HG03139 (cell line): ENCODE results near the gene ADPRHL1.

Experiments used
- ATAC-seq: cut with Tn5 transposase; IDR thresholded peaks from one replicate; pipeline ENCODE4 v1.9.1; 2021; ENCODE audit not compliant: unreplicated experiment

ADPRHL1 gene

DNA sequence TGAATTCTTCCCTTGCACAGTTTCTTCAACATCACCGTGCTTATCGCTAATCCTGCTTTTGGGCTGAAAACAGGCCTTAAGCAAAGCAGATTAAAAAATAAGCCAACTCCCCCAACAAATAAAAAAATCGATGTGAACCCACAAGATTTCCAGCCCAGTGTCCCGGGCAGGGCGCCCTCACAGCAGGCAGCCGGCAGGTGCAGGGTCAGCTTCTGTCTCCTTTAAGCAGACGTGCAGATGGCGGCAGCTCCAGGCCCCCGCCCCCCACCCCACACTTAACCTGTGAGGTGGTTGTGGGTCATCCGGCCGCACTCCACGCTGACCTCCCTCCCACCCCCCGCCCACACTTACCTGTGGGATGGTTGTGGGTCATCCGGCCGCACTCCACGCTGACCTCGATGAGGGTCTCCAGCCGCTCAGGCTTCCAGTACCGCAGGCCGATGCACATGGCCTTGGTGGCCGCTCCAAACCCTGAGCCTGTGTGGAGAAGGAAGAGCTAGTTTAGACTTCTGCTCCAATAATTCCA lies 19.8 kb downstream of the ADPRHL1 start:
- ATAC-seq: no peak

DNA sequence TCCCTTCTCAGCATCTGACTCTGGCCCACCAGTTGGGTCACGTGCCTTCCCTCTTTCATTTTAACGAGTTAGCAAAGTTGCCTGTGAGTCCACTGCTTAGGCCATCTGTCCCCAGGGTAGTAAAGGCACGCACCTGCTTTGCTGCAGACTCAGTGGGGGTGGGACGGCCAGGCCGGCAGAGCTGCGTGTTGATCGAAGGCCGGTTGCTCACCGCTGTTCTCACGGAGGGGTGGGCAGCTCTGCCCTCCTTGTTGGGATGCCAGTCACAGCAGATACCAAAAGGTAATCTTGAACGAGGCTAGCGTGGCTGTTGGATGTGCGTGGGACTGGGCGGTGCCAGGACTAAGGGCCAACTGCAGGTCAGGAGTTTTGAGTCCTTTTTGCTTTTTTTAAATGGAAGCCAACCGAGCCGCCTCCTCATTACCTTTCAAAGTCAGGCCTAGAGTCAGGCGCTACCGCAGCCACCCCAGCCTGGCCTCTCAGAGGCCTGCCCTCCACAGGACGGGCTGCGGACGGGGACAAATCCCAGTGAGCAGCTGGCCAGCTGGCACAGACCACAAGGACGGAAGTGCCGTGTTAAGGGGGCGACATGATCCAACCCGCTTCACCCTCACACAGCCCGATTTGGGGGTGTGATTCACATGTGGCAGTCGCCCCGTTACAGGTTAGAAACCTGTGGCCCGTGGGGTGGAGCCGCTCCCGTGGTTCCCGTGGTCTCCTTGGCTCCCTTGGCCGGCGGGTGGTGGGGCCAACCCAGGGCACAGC lies 20.6 kb downstream of the ADPRHL1 start:
- ATAC-seq: no peak

DNA sequence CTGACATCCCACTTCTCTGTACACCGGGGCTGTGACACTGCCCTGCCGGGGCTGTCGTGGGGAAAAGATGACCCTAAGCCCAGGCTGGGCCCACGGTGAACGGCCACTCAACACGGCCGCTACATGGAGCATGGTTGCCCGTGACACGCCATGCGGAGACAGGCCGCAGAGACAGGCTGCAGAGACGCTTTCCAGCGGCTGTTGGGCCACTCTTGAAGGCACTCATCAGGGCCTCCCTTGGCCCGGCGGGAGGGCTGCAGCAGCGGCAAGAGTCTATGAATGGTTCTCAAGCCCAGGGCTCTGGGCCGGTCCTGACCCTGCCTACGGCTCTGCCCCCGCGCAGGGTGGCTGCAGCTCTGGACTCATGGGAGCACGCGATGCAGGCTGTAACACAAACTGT lies 22.1 kb downstream of the ADPRHL1 start:
- ATAC-seq: no peak

DNA sequence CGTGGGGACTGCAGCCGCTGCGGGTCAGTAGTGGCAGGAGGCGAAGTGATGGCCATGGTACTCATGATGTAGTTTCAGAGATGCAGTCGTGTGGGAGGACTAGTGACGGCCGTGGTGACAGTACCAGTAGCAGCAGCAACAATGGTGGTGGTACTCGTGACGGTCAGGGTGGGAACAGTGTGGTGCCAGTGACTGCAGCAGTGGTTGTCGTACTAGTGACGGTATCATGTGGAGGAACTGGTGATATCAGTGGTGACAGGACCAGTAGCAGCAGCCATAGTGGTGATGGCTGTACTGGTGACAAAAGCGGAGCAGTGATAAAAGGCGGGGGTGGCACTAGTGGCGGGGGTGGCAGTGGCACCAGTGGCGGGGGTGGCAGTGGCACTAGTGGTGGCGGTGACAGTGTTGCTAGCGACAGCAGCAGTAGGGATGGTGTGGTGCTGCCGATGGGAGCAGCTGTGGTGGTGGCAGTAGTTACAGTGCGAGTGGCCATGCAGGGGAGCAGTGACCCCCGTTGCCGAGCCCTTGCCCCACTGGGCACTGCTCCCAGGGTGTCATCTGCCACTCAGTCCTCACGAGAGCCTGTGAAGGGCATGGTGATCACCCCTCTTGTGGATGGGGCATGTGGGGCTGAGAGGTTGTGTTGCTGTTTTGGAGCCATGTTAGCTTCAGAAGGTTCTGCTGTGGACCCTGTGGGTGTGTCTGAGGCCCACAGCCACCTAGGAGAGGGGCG lies 22.7 kb downstream of the ADPRHL1 start:
- no peak for ATAC-seq

- no peak for ATAC-seq
These were observed 23.7 kb downstream of the ADPRHL1 start for GRCh38 chr13:113429608-113429985.

DNA sequence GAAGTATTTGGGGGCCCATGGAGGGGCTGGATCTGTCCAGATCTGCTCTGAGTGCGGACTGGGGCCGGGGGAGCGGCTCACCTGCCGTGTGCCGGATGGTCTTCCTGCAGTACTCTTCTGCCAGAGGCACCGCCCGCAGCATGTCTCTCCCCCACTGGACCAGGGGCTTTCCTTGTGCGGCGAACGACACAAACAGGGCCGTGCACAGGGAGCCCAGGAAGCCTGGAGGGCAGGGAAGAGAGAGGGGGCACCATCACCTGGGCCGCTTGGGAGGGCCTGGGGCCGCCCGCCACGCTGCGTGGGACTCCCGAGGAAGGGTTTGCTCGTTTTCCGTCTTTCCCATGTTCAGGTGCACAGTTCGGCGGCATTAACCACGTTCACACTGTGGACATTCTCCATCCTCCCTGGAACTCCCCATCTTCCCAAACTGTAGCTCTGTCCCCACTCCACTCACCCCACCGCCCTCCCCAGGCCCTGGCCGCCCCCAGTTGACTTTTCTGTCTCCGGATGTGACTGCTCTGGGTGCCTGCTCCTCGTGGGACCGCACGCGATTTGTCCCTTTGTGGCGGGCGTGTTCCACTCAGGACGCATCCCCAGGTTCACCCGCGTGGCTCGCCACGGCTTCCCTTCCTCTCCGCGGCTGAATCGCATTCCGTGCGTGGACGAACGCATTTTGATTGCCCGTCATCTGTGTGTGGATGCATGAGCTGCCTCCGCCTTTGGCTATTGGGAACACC lies 24.2 kb downstream of the ADPRHL1 start:
- ATAC-seq: no peak

DNA sequence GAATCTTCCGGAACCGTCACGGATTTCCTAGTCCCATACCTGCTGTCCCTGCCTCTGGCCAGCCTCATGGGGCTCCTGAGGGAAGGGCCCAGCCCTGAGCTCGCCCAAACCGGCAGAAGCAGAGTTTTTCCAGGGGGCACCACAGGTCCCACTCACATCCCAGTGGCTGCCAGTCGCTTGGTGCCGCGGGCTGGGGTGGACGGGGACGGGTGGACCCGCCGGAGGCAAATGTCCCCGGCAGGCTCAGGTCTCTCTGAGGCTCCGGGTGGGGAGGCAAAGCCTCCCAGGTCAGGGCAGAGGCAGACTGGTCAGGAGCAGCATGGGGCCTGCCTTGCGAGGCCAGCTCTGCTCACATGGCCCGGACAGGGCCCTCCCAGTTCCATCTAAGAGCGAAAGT lies 24.8 kb downstream of the ADPRHL1 start:
- ATAC-seq: no peak

DNA sequence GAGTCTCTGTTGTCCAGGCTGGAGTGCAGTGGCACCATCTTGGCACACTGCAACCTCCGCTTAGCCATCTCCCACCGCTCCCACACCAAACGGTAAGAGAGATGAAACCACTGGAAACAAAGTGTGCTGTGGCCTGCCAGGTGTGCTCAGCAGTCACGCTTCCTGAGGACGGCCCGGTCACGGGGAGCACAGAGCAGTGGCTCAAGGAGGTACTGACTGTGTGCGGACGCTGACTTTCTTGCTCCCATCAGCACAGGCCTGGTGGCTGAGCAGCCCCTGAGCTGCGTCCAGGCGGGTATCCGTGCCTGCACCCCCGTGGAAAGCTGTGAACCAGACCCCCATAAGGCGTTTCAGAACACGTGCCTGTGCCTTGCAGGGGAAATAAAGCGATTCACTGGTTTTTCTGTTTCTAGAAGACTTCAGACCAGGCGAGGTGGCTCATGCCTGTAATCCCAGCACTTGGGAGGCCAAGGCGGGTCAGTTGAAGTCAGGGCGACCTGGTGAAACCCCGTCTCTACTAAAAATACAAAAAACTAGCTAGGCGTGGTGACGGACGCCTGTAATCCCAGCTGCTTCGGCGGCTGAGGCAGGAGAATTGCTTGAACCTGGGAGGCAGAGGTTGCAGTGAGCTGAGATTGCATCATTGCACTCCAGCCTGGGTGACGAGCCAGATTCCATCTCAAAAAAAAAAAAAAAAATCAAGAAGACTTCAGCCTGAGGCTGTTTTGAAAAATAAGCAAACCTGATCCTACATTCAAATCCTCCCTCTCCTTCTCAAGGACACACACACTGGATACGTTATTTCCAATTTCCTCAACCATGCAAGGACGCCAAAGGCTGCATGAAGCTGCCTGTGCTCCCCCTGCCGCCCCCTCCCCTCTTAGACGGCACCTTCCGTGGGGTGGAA lies 25.5 kb downstream of the ADPRHL1 start:
- no peak for ATAC-seq

DNA sequence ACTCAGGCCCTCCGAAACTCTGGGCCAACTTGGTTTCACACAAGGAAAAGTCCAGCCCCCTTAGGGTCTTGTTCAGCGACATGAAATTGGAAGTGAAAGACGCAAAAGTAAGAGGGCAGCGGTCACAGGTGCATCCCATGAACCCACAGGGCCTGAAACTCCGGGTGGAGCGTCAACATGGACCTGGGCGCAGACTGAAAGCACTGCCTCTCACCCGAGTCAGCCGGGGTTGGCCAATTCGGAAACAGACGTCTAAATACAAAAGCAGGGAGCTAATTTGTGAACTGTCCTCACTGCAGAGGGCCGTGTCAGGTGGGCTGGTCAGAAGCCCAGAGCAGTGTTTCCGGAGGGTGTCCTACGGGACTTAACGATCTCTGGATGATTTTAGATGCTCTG lies 26.7 kb downstream of the ADPRHL1 start:
- ATAC-seq: no peak

DNA sequence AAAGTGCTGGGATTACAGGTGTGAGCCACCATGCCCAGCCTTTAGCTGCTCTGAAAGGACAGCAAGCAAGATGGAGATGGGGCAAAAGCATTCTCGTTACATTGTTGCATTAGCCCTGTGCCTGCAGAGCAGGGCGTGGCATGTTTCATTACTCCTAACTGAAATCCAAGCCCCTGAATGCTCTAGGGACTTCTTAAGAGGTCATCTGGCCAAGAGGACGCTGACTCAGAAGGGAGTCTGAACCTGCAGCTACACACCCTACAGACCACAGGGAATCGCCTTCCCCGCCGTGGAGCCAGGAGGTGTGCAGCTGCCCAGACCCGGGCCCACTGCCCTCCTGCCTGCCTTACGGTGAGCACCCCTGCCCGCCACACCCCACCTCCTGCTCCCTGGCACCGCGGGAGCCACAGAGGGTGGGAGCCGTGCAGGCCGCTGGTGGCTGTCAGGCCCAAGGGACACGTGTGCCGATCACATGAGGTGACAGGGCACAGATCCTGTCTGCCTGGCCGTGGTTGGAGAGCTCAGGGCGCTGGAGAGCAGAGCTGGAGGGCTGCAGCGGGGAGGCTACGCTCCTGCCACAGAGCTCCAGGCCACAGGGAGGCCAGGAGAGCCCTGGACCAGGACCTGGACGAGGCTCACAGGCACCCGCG lies 27.2 kb downstream of the ADPRHL1 start:
- ATAC-seq: no peak

DNA sequence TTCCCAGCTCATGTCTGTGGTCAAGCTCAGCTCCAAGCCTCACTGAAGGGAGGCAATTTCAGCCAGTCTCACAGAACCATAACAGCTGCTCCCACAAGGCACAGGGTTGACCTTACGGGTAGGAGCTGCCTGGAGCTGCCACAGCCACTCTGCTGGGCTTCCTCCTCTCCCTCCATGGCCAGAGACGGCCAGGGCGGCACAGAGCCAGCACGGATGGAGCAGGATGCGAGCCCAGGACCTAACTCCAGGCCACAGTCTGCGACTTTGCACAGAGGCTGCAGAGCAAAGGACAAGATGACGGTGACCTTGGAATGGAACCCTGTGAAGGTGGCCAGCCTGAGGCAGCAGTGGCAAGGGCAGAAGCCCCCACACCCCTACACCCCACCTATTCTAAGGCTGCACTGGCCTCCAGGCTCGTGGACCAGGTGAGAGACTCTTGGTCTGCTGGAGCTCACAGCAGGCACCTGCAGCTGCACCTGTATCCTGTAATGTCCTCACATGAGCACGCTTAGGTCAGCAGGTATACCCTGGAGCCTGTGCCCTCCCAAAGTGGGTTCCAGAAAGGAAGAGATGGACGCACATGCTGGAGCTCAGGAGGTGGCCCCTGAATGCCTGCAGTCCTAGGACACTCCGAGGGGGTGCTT lies 29.6 kb downstream of the ADPRHL1 start:
- ATAC-seq: no peak

DNA sequence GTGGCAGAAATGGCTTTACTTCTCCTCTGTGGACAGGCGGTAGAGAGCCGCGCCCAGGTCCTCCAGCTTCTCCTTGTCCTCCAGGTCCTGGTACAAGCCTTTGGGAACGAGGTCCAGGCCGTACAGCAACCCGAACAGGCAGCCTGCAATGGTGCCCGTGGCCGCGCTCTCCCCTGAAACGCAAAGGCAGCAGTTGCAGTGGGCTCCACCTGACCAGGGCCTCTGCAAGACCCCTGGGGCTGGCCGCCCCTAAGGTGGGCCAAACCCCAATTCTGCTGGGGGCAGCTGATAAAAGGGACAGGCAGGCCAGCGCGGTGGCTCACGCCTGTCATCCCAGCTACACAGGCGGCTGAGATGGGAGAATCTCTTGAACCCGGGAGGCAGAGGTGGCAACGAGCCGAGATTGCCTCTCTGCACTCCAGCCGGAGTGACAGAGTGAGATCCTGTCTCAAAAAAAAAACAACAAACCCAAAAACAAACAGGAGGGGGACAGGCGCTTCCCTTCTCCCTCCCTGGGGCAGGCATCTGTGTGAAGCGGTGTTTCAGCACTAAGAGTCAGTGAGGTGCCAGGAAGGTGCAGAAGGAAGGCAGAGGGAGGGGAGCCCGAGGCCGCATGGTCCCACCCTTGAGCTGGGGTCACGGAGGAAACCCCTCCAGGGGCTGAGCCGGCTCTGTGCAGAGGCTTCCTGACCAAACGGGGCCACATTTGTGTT lies 30.3 kb downstream of the ADPRHL1 start:
- no peak for ATAC-seq

DNA sequence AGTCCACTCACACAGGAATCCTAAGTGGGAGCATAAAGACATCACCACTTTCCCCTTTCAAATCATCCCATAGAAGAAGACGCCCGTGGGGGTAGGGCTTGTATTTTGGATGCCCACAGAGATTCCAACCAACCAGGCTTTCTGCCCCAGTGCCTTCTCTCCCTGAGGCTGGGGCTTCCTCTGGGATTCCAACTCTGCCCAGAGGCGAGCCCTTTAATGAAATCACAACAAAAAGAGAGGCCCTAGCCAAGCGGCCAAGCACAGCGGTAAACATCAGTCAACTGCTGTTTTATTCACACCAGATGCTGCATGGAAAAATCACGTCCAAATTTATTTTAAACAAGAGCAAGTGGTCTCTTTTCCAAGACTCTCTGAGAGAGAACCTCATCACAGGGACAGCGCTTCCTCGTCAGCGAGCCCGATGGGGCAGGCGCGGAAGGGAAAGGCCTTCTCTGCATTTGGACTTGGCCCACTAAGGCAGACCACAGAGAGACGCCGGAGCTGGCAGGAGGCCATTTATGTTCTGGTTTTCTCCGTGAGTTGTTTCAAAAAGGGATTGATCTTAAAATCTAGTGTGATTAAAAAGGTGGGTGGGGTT lies 31.5 kb downstream of the ADPRHL1 start:
- ATAC-seq: no peak

DNA sequence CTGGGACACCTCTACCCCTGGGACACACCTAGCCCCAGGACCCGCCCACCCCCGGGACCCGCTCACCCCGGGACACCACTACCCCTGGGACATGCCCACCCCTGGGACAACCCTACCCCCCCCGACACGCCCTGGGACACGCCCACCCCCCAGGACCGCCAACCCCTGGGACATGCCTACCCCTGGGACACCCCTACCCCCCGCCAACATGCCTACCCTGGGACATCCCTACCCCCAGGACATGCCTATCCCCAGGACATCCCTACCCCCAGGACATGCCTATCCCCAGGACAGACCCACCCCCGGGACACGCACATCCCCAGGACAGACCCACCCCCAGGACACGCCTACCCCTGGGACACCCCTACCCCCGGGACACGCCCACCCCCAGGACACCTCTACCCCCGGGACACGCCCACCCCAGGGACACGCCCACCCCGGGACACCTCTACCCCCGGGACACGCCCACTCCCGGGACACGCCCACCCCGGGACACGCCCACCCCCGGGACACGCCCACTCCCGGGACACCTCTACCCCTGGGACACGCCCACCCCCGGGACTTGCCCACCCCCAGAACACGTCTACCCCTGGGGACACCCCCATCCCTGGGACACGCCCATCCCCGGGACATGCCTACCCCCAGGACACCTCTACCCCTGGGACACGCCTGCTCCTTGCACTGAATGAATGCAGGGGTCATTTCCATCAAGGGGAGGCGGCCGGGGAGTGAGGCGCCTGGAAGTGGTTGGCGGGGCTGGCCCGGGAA lies 32.3 kb downstream of the ADPRHL1 start:
- ATAC-seq: no peak

GRCh38 chr13:113420232-113420631 lies 33.1 kb downstream of the ADPRHL1 start:
- ATAC-seq: no peak

- no peak for ATAC-seq
These were observed 33.6 kb downstream of the ADPRHL1 start for GRCh38 chr13:113419531-113420193.

GRCh38 chr13:113418722-113419049 lies 34.6 kb downstream of the ADPRHL1 start:
- ATAC-seq: no peak
